GDM1 (cell line): Measurements from ENCODE around the gene HOXD11.

Experiments
- DNase-seq: peaks from one replicate; lab custom pipeline; 2025; lab: John Stamatoyannopoulos, UW

Gene HOXD11

DNA sequence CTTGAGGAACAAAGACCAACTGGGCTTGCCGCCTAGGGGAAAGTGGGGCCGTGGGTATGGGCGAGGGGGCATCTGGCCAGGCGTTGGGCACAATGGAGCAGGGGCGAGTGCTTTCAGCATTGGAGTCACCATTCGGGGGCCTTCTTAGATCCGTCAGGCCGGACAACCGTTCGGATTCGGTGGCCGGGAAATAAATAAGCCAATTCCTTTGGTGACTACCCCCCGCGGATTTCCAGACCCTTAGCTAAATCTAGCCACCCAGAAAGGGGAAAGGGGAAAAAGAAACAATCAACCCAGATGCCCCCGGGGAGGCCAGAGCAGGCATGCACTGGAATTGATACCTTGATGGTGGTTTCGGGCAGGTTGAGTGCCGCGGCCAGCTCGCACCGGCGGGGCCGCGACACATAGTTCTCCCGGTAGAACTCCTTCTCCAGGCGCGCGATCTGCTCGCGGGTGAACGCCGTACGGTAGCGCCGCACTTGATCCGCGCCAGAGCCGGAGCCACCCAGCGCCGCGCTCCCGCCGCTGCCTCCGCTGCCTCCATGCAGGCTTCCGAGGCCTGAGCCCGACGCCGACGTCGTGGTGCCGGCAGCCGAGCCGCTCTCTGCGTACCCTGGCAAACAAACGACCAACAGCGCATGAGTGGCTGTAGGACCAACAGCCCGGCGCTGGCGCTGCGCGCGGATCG is 25.1 kb upstream of the HOXD11 start:
- no peak for DNase-seq

DNA sequence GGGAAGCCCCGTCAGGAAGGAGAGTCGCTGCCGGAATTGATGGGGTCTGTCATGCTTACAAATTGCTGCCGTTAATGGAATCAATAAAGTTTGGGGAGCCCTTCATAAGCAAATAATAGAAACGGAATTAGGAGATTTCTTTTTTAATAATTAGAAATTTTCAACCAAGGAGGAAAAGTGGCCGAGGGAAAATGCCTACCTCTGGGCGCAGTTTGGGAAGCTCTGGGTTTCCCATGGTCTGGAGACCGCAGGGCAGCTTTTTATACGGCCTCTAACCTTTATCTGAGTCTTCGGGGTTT is 24.6 kb upstream of the HOXD11 start:
- no peak for DNase-seq

DNA sequence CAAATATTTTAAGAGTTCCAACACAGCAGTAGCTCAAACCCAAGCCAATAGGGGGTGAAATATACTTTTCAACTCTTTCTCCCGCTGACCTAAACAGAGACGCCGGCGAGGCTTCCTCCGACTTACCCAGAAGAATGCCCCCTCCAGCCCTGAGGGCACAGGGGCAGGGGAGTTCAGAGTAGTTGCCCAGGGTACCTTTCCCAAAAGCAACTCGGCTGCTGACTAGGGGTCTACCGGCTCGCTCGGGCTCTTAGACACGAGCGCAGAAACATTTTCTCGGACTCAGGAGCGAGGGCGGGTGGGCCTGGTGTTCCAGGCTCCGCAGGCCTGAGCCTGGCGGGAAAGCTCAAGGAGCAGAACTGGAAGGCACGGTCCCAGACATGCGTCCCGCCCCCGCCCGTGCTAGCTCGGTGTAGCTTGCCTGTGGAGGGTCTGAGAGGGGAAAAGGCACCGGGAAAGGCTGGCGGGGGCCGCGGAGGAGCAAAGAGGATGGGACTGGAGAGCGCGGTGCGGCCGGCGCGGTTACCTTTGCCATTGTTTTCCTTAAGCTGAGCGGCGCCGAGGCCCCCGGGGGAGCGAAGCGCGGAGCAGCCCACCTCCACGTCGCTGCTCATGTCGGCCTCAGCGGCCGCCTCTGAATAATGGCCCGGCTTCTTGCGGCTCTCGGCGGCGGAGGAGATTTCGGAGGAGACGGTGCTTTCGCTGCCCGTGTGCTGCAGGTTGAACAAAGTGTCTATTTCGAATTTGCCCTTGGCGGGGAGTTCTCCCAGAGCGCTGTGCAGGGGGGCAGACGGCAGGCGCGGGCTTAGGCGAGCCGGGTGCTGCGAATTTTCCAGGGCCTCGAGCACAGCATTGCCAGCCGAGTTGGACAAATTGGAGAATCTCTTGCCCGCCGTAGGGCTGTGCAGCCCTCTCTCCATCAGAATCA is 24.0 kb upstream of the HOXD11 start:
- no peak for DNase-seq

DNA sequence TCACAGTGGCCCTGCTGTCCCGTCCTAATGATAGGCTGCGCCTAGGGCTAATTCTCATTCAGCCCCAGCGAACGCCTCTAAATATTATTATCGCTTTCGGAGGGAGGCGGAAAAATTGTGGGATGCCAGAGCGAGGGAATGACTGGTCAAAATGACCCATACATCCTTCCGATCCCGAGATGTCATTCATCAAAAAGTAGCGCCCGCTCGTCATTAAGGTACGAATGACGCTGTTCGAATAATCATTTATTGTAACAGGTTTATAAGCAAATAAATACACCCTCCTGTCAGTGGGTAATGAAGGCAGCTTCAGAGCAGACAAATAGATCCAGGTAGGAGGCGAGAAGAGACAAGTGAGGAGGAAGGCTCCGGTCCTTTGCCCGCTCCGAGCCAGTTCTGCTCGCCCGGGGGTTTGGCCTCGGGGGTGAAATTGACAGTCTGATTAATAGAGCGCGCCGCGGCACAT is 23.3 kb upstream of the HOXD11 start, which contains the start of gene EVX2:
TSS of gene EVX2 (minus strand) at position 167 of the 466 bp plus-strand sequence. CDS start 186 bp downstream, outside the sequence.
- no peak for DNase-seq

DNA sequence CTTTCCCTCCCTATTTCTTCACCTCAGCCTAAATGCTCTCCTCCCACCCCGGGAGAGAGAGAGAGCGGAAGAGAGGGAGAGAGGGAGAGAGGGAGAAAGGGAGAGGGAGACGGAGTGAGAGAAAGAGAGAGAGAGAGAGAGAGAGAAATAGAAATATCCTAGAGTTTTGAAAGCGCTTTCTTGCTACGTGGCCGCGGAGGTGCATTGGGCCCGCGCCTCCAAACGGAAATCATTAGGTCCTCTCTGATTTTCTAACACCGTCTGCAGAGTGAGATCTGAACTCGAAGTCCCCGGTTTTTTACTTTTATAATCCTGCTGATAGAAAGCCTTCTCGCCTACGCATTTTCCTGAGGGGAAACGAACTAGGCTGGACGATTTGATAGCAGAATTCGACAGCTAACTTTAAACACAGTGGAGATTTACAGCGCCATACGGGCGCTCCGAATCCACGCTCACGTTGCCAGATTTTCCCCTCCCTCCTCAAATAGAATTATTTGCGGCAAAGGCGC is 22.4 kb upstream of the HOXD11 start:
- DNase-seq, result no peak

DNA sequence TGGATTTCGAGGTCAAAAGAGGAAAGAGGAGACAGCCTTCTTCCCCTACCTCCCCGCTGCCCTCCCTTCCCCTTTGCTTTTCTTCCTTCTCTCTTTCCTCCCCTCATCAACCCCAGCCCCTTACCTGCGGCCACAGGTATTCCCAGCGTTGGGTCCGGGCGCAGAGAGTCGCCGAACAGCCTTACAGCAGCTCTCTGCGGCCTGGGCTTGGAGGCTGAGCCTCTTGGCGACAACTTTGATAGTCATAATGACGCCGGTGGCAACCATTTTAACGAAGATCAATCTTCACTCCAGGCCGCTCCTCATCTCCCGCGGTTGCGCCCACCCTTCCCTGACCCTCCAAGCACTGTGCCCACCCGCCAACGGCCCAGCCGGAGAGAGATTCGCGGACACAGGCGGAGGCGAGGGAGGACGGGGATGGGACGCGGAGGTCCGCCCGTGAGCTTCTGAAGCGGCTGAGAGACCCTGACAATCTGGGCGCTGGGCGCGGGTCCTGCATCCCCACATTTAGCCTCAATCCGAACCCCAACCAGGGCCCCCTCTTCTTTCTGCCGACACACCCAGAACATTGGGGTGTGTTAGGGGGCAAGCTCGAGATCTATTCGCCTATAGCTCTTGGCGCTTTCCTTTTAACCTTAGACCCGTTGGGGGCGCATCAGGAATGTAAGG is 21.8 kb upstream of the HOXD11 start:
- no peak for DNase-seq

DNA sequence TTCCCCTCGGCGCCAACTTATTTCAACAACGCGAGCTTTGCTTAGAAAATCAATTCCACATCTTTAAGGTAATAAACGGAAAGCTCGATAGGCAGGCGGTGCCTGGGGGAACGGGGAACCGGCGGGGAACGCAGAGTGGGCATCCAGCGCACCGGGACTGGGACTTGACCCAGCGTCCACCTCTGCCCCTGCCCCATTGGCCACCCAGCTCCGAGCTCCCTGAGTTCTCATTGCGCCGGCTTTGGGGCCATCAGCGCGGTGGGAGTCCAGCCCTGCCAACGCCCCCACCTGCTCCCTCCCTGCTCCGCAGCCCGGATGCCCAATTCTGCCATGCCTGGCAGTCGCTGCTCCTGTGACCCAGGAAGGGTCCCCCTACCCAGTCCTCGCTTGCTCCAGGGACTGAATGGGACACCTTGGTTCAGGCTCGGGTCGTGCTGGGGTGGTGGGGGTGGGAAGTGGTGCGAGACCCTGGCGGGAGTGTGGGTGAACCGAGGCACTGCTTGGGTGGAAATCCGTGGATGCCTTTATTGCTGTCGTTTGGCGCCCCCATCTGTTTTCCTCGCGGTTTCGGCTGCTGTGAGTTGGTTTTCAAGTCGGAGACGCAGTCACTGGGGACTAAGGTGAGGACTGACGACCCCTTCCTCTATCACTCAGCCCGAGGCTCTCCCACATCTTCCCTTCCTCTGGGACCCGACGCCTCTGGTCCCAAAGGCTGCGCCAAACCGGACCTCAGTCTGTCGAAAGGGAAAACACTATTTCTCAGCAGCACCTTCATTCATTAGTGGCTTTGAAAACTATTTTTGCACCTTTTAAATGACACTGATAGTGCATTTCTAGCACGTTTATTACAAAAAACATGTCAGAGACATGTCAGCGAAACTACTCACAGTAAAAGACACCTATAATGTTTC is 21.0 kb upstream of the HOXD11 start:
- no peak for DNase-seq

DNA sequence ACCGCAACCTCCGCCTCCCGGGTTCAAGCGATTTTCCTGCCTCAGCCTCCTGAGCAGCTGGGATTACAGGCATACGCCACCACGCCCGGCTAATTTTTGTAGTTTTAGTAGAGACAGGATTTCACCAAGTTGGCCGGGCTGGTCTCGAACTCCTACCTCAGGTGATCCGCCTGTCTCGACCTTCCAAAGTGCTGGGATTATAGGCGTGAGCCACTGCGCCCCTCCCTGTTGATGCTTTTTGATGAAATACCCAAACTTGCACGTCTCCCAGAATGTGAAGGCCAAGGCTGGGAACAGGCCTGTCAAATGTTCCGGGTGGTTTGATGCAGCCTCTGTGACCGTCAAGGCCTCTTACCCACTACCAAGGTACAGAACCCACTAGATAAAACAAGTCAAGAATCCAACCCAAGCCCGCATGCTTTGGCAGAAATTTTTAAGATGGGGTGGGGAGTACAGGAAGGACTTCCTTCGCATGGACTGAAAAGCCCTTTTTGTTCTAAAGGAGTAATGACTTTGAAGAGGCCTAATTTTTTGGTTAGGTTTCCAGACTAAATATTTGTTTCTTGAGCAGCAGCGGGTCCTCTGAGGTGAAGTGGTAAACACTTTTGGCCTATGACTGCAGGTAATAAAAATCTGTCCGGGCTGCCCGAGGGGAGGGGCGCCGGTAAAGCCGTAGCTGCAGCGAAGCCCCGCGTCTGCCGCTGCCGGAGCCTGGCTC is 19.6 kb upstream of the HOXD11 start:
- DNase-seq, result no peak

DNA sequence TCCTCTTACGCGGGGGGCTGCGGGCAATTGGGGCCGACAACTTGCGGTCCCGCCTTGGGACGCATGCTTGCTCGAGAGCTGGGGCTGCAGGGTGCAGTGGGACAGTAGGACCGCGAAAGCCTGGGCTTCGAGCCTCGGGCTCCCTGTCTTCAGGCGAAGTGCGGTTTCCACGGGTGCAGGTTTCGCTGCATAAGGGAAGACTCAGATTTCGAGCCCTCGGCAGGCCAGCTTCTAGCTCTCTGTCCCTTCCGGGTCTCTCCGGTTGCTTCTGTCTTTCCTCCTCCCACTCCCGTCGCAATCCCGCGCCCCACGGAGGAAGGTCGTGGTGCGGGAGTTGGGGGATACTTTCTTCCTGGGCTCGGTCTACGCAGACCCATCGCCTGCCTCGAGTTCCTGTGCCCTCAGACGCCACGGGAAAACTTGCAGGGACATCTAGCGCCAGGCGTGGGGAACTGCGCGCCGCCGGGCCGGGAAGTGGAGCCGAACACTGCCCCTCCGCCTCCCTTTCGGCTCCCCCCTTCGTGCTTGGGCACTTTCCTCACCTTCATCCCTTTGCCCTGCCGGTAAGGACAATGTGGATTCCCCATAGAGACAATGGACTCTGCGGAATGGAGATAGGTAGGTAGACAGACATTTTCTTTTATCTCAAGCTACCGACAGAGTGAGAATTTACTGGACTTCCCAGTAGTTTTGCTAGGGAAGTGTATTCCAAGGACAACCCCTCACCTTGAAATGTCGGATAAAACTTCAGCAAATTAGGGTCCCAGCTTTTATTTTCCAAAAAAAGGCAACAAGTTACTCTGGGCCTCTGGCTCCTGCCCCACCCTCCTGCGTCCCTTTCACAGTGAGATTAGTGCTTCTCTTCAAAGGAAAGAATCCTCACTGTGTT is 18.8 kb upstream of the HOXD11 start:
- no peak for DNase-seq

DNA sequence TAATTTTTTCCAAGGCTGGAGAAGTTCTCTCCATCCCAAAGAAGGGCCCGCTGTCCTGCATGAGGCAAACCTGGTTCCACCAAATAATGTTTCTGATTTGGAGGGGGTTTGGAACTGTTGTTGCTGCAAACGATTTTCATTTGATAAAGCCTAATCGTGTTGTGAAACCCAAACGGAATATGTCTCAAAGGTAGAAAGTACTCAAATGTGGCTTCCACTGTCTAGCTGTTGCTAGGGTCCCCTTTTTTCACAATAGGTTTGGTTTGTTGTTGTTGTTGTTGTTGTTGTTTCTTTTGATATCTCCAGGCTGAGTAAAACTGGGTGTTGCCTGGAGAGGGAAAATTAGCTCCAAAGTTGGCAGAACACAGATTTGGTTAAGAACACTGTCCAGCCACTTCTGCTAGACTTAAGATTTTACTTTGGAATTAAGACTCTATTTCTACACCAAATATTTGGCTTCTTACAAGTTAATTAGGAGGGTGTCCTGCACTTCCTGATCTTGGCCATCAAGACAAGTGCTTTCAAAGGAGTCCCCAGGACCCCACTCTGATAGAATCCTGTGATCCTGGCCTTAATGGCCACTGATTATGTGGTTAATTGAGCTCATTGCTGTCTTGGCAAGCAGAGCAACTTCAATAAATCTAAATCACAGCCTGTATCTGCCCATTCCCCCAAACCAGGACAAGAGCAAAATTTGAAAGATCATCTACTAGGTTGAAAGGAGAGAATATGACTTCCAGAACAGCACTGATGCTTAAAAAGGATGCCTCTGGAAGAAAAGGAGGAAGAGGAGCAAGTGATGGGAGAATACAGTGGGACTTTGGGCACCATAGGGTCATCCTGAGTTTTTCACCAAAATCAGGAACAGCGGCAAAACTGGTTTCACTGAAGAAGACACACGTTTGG is 17.9 kb upstream of the HOXD11 start:
- DNase-seq, result no peak

DNA sequence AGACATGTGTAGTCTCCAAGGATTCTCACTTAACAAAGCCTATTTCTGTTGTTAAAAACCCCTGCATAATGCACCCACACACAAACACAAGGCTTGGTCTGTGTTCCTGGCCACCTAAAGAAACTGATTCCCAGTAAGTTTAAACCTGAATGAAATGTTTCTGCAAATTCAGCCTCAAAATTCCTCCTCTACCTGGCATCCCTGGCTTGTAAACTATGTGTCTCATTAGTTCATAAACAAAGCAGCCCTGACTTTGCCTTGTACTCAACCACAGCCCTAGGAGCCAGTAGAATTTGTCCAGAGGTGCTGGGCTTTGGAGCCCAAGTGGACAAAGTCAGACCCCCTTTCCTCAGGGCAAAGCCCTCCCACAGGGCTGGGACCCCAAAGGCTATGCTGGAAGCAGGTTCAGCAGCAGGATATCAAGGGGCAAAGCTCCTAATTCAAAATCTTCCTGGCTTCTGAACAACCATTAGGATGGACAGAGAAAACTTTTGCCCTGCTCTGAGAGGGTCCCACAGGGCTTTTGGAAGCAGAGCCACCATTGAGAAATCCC is 17.2 kb upstream of the HOXD11 start:
- no peak for DNase-seq

DNA sequence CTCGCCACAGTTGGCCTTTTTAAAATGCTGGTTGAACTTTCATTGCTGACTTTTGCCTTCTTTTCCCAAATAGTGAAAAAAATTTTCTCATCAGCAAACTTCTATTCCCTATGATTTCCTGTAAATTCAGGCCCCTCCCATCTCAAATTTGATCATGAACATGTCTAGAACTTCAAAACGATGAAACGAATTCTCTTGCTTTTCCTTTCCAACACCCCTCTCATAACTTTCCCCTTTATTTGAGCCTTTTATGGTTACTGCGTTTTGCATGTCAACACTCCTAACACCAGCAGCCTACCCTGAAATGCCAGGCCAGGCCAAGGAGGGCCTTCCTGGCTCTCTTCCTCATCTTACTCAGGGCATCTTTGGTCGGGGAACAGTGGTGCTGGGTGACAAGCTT is 16.2 kb upstream of the HOXD11 start:
- DNase-seq, result no peak

DNA sequence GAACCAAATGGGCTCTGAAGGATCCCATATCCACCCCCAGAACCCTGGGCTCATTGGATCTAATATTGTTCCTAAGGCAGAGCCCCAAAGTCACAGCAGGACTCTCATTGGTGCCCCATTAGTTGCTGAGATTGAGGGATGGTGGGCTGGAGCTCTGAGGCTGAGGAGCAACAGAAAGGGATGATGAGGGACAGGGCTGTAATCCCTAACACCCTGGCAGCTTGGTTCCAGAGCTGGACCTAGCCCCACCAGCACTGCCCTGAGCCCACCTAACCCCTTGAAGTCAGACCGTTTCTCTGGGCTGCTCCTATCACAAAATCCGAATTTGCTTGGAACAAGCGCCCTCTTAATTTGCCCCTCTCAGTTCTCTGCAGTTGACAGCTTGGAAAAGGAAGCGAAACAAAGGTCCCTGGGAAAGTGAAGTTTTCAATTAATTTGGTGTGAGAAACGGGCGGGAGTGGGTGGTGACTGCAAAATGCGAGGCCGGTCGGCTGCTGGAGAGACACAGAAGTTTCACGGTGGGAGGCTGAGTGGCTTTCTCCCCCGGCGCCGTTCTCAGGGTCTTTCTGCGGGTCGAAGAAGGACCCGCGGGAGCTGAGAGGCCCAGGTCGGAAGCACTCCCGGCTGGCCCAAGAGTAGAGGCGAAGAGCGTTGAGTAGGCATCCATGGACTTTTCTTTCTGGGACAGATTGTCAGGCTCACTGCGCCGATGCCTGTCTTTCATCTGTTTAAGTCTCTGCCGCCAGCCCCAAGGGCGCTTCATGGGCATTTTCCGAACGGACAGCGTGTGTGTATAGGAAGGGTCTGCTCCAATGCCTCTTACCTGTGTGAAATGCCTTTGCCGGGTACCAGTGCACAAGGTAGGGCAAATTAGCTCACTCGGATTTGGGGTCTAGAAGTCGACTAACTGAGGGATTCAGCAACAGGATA is 15.5 kb upstream of the HOXD11 start:
- no peak for DNase-seq

DNA sequence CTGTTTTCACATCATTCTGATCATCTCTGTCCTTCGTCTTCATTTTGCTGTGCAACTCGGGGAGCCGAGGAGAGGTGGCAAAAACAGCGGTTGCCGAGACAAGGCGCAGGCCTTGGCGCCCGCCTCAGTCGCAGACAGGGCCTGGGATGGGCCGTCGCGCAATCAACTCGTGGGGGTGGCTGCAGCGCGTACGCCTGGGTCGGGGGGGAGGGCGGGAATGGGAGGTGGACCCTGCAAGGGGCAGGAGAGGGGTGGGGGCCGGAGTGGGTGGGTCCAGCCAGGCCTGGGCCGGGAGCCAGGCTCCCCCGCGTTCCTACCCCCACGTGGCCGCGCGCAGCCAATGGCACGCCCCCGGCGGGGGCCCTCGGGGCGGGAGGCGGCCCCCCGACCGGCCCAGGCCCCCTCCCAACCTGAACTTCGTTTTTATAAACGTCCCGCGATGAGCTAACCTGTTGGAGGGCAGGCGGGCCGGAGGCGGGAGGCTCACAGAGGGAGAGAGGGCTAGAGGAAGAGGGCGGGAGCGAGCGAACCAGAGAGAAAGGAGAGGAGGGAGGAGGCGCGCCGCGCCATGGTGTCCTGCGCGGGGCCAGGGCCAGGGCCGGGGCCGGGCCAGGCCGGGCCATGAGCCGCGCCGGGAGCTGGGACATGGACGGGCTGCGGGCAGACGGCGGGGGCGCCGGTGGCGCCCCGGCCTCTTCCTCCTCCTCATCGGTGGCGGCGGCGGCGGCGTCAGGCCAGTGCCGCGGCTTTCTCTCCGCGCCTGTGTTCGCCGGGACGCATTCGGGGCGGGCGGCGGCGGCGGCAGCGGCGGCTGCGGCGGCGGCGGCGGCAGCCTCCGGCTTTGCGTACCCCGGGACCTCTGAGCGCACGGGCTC is 14.6 kb upstream of the HOXD11 start, which contains the start of gene HOXD13:
TSS of gene HOXD13 (plus strand) at position 452 of the 875 bp plus-strand sequence. CDS start at position 622, 170 bp downstream.
- no peak for DNase-seq

DNA sequence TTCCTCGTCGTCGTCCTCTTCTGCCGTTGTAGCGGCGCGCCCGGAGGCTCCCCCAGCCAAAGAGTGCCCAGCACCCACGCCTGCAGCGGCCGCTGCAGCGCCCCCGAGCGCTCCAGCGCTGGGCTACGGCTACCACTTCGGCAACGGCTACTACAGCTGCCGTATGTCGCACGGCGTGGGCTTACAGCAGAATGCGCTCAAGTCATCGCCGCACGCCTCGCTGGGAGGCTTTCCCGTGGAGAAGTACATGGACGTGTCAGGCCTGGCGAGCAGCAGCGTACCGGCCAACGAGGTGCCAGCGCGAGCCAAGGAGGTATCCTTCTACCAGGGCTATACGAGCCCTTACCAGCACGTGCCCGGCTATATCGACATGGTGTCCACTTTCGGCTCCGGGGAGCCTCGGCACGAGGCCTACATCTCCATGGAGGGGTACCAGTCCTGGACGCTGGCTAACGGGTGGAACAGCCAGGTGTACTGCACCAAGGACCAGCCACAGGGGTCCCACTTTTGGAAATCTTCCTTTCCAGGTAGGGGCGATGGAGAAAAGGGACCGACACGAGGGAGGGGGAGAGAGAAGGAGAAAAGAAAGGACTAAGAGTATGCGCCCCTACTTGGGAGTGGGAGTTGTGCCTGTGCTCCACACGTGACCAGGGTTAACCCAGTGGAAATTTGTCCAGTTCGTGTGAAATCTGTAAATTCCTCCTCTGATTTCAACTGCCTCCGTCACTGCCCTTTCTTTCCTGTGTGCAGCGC is 13.8 kb upstream of the HOXD11 start:
- no peak for DNase-seq
